Measurements from ENCODE around the gene RBM20.

DNA sequence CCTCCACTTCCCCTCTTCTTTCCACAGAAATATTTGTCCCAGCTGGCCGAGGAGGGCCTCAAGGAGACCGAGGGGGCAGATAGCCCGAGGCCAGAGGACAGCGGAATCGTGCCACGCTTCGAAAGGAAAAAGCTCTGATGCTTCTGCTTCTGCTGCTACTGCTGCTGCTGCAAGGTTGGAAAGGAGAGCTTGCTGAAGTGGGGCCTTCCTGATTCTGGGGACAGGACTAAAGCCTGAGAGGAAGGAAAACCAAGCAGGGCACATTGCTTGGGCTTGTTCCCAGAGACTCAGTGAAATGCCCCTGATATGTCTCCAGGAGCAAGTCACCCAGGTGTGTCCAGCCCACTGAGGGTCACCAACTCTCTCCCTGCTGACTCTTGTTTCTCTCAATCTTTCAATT lies 191.7 kb downstream of the RBM20 start:
- TF ChIP-seq, protein P1, sequence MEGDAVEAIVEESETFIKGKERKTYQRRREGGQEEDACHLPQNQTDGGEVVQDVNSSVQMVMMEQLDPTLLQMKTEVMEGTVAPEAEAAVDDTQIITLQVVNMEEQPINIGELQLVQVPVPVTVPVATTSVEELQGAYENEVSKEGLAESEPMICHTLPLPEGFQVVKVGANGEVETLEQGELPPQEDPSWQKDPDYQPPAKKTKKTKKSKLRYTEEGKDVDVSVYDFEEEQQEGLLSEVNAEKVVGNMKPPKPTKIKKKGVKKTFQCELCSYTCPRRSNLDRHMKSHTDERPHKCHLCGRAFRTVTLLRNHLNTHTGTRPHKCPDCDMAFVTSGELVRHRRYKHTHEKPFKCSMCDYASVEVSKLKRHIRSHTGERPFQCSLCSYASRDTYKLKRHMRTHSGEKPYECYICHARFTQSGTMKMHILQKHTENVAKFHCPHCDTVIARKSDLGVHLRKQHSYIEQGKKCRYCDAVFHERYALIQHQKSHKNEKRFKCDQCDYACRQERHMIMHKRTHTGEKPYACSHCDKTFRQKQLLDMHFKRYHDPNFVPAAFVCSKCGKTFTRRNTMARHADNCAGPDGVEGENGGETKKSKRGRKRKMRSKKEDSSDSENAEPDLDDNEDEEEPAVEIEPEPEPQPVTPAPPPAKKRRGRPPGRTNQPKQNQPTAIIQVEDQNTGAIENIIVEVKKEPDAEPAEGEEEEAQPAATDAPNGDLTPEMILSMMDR (IDR thresholded peaks at IDR 0.05) = no peak
- TF ChIP-seq POLR2A (IDR thresholded peaks at IDR 0.05) = no peak
- no peak for TF ChIP-seq POLR2AphosphoS5 (IDR thresholded peaks at IDR 0.05)

Data from stomach (tissue), 4 donors.